Erythroblast (primary cell): ENCODE results near the gene PMM2.

Source experiments
- GATA1 ChIP-seq: IDR thresholded peaks from 2 replicates; pipeline ENCODE4 v1.6.1; 2011; ENCODE audit warnings: low read depth, mild to moderate bottlenecking, control low read depth, low read length, moderate library complexity
- POLR2A ChIP-seq: IDR thresholded peaks from 2 replicates; pipeline ENCODE4 v1.6.1; 2011; ENCODE audit warnings: mild to moderate bottlenecking, low read length

GRCh38 chr16:8797364-8798173 is at the start of gene PMM2, which contains the start of gene TMEM186:
- TF ChIP-seq POLR2A (peak; percentile 77), GATA1 (no peak)
